ENCODE data around the gene INPP4A.

INPP4A gene

GRCh38 chr2:98500561-98500960 lies 55.9 kb downstream of the INPP4A start:
- DNase-seq, result no peak

- no peak for DNase-seq
These were observed 56.6 kb downstream of the INPP4A start for GRCh38 chr2:98501223-98501622.

GRCh38 chr2:98501876-98502275 lies 57.2 kb downstream of the INPP4A start:
- no peak for DNase-seq

GRCh38 chr2:98502556-98503335 lies 58.1 kb downstream of the INPP4A start:
- no peak for DNase-seq

GRCh38 chr2:98503481-98504105 lies 58.9 kb downstream of the INPP4A start:
- DNase-seq, result no peak

DNA sequence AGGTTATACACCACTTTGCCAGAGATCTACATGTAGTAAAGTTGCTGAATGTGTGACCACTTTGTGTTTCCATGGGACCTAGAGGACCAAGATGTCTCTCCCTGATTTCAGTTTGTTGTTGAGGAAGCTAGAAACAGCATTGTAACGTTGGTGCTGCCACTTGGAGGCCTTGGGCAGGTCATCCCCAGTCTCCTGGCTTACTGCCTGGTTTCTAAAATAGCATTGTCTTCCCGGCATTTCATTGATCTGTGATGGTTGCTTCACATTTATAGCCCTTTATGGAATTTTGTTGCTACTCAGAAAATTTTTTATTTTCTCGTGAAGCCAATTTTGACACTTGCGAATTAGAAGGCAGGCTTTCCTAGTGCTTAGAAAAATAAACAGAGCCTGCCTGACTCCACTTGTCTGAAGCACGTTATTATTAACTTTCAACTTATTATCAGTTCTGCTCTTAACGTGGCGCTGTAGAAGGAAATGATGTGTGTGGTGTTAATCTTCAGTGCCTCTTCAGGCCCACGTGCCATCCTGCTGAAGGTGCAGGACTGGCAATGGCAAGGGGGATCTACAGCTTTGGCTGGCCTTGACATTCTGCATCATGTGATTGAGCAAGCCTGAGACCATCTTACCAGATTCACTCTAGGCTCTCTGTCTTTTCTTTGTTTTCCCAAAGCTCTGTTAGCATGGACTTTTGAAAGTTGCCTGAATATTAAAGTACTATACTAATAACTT lies 59.9 kb downstream of the INPP4A start:
- no peak for DNase-seq

DNA sequence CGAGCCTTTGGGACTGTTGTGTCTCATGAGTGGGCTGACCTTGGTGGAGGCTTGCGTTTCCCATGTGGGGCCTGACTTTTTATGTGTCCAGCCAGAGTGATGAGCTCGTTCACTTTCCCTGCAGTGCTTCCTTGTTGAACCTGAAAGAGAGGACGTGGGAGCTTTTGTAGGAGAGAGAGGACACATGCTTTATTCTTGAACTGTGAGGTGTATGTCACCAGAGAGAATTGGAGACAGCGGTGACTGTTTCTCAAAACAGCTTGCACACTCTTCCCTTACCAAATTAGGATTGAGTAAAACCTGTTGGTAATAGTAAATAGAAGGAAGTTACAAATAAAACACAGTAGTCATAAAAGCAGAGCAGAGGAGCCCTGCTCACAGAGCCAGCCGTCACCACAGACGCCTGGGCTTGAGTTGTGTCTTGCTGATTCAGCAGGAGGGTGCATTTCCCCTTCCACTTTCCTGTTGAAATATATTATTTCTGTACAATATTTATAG lies 60.7 kb downstream of the INPP4A start:
- peak; percentile 81 to 83 for DNase-seq

DNA sequence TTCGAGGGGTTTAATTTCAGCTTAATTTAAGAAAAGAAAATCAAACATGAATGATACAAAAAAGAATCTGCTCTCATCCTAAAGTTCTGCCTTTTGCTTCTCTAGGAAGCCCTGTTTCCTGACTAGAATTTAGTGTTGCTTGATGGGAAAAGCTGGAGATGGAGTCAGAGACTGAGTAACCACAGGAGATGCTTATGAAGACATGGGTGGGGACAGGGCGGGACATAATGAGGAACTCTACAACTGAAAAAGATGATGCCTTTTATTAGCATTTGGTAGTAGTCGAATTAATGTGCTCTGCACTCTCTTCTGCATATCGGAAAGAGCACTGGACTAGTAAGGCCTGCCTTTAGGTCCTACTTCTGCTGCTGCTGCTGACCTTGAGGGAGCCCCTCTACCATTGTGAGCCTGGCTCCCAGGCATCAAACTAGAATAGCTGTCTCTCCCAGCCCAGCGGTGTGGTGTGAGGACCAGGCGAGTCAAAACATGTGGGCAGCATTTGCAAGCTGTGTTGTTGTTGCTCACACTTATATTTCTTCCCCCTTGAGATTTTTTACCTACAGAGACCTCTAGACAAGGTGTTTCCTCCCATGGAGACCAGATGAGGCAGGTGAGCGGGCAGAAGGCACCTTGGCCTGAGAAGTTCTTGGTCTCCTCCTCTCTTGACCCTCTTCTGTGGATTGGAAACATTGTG lies 61.5 kb downstream of the INPP4A start:
- peak; percentile 48 to 56 for DNase-seq

DNA sequence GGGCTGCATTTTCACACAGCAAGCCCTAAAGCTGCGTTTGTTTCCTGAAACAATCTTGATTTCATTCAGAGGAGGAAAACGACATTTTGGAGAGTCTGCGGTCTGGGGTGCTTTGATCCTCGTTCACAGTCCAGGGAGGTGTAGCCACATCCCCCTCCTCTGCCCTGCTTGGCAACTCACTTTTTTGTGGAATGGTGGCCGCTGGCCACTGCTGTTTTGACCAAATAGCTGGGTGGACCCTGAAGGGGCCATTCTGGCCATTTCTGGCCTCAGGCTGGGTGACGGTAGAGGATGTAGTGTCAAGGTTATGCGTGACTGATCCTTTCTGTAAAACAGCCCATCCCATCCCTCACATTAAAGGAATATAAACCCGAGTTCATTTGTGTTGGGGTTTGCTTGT lies 62.2 kb downstream of the INPP4A start:
- no peak for DNase-seq

GRCh38 chr2:98507461-98507860 lies 62.8 kb downstream of the INPP4A start:
- no peak for DNase-seq

GRCh38 chr2:98507891-98508708 lies 63.4 kb downstream of the INPP4A start:
- DNase-seq, result peak; percentile 38 to 65

- peak; percentile 94 to 100 for DNase-seq
These were observed 64.0 kb downstream of the INPP4A start for GRCh38 chr2:98508709-98509066.

GRCh38 chr2:98509542-98510321 lies 65.1 kb downstream of the INPP4A start:
- no peak for DNase-seq

- DNase-seq, result no peak
These were observed 65.6 kb downstream of the INPP4A start for GRCh38 chr2:98510322-98510662.

DNA sequence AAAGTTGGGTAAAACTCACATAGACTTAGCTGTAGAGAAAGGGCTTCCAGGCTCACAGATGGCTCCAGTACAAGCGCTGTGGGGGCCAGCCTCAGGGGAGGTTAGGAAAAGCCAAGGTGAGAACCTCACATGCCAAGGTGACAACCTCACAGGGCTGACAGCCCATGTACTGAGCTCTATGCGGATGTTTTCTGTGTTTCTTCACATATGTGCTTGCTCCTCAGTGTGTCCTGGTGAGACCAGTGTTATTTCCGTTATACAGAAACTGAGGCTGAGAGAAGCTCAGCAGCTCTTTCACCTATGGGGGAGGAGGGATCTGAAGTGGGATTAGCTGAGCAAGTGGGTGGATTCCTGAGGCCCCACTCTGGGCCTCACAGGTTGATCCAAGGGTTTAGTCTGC lies 67.3 kb downstream of the INPP4A start:
- no peak for DNase-seq

GRCh38 chr2:98512699-98513098 lies 68.0 kb downstream of the INPP4A start:
- DNase-seq, result no peak

GRCh38 chr2:98514096-98514639 lies 69.5 kb downstream of the INPP4A start:
- DNase-seq, result no peak

DNA sequence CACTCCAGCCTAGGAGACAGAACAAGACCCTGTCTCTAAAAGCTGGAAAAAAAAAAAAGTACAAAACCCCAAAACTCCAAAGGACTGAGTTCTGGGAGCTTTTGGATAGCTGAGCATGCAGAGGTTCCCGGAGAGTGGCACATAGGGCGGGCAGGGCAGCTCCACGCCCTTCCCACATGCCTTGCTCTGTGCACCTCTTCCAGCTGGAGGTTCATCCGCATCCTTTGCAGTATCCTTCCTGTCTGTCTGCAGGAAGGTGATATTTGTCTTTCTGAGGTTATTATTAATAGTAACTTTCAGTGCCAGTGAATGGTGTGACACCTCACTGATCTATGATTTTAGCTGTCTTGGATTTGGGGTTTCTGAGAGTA lies 70.2 kb downstream of the INPP4A start:
- DNase-seq, result no peak

GRCh38 chr2:98515250-98515991 lies 70.8 kb downstream of the INPP4A start:
- peak in 1 of 2 donors; percentile 43 for DNase-seq

DNA sequence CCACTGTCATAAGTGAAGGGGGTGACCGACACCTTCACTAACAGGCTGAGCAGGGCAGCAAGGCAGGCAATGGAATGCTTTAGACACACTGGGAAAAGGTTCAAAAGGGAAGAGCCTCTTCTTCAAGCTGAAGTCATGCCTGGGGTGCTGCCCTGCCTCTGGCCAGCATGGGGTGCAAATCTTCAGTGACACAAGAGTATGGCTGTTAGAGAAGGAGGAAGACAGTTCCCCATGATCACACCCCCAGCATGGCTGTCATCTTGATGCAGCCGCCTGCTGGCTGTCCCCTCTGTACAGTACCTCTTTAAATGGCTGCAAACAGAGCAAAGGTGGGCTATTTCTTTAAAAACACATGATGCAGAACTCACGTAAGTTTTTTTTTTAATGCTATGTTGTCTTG lies 71.9 kb downstream of the INPP4A start:
- peak in 1 of 2 donors; percentile 38 for DNase-seq

DNA sequence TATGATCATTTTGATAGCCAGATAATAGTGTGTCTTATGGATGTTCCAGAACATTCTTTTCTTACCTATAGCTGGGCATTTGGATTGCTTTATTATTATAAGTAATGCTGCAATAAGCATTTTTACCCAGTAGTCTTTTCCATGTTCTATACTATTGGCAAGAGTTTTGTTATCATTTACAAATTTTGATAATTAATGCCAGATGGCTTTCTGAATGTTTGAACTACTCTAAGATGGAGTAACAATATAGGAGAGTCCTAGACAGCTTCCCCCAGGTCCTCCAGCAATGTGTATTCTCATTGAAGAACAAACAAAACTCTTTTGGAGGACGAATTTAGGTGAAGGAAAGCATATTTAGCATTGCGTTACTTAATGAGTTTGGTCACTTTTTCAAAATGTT lies 73.0 kb downstream of the INPP4A start:
- no peak for DNase-seq
